Endothelial cell of umbilical vein (primary cell): ENCODE results near the gene TMEM151B.

Source experiments
- EZH2 ChIP-seq: IDR thresholded peaks from 2 replicates; pipeline ENCODE4 v1.6.1; 2012; ENCODE audit warnings: borderline replicate concordance, low read depth, mild to moderate bottlenecking, moderate library complexity, low read length, inconsistent platforms; ENCODE audit not compliant: severe bottlenecking
- POLR2A ChIP-seq: IDR thresholded peaks from 2 replicates; pipeline ENCODE4 v1.6.1; 2012; ENCODE audit warnings: low read depth, mild to moderate bottlenecking, control low read depth, low read length
- TF ChIP-seq, protein P1 (sequence below), 2 donors: IDR thresholded peaks; 1 replicate in 1 of 2; 2 replicates in 1 of 2; pipeline ENCODE4 v1.5.1; 2011; ENCODE audit warnings: low read length in 2 of 2, mild to moderate bottlenecking in 2 of 2, moderate library complexity in 2 of 2, control low read depth in 1 of 2, inconsistent platforms in 1 of 2, low read depth in 1 of 2; ENCODE audit not compliant: insufficient read depth in 1 of 2; ENCODE audit errors: extremely low read depth in 1 of 2

- TF ChIP-seq, protein P1, sequence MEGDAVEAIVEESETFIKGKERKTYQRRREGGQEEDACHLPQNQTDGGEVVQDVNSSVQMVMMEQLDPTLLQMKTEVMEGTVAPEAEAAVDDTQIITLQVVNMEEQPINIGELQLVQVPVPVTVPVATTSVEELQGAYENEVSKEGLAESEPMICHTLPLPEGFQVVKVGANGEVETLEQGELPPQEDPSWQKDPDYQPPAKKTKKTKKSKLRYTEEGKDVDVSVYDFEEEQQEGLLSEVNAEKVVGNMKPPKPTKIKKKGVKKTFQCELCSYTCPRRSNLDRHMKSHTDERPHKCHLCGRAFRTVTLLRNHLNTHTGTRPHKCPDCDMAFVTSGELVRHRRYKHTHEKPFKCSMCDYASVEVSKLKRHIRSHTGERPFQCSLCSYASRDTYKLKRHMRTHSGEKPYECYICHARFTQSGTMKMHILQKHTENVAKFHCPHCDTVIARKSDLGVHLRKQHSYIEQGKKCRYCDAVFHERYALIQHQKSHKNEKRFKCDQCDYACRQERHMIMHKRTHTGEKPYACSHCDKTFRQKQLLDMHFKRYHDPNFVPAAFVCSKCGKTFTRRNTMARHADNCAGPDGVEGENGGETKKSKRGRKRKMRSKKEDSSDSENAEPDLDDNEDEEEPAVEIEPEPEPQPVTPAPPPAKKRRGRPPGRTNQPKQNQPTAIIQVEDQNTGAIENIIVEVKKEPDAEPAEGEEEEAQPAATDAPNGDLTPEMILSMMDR (IDR thresholded peaks at IDR 0.05; ENCODE audit: extremely low read depth in 1 of 2, insufficient read depth in 1 of 2, low read depth in 1 of 2, low read length in 2 of 2), result no peak
- TF ChIP-seq POLR2A (no peak), EZH2 (no peak)
These were observed 43.0 kb upstream of the TMEM151B start for GRCh38 chr6:44227148-44227793.
